ENCODE measurements around the gene GRAMD2A.

- TF ChIP-seq REST (IDR thresholded peaks at IDR 0.05; ENCODE audit: insufficient read depth in 1 of 2, low read depth in 2 of 2, low read length in 2 of 2) = no peak
- no peak for TF ChIP-seq POLR2AphosphoS5 (IDR thresholded peaks at IDR 0.05; ENCODE audit: low read depth, low read length)
- no peak for TF ChIP-seq SIN3A (IDR thresholded peaks at IDR 0.05; ENCODE audit: borderline replicate concordance, insufficient read depth, low read length)
Observed at GRCh38 chr15:72183781-72184164, 13.8 kb downstream of the GRAMD2A start.
